Lower leg skin (tissue), 3 donors: ENCODE data around the gene APCDD1L.

ENCODE experiments used
- CTCF ChIP-seq, 3 donors: fragments of 450-650 bp; IDR thresholded peaks; one replicate each; pipeline ENCODE4 v1.5.1; 2016; ENCODE audit warnings: antibody characterized with exemption in 3 of 3, mild to moderate bottlenecking in 3 of 3, moderate library complexity in 2 of 3
- POLR2A ChIP-seq, 2 donors: fragments of 450-650 bp; IDR thresholded peaks; one replicate each; pipeline ENCODE4 v1.6.1; 2016 to 2017; ENCODE audit warnings: antibody characterized with exemption in 2 of 2, mild to moderate bottlenecking in 1 of 2, moderate library complexity in 1 of 2

- TF ChIP-seq CTCF (IDR thresholded peaks at IDR 0.05): no peak
- no peak for TF ChIP-seq POLR2A (IDR thresholded peaks at IDR 0.05)
Observed at GRCh38 chr20:58559368-58559729, 44.1 kb upstream of the APCDD1L start.
